ENCODE measurements around the gene ZSCAN10. TPM values are rescaled to one million over a fixed set of nuclear protein-coding genes. Genes with fewer than 3 reads are reported as not detected.

ZSCAN10 gene
- total and polyA plus RNA-seq, 7 donors = not detected

DNA sequence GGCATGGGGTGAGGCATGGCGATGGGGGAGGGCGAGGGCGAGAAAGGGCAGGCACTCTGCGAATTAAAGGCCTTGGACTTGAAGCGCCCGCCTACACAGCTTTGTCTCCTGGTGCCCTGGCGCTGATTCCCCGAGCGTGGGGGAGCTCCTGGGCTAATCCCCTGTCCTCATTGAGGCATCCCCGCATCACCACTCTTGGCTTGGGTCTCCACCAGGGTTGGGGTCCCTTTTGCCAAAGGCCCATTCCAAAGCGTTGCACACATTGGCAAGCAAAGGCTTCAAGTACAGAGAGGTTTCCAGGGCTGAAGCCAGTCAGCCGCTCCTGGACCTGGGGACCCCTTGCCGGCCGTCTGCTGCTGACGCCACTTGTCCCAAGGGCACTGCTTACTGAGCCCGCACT is 21.3 kb upstream of the ZSCAN10 start:
- WGBS, 2 donors = 95% methylated on average over 16 of the region's 16 CpGs
- Histone ChIP-seq H3K4me3 (no peak overlapping the region), H3K27ac (no peak overlapping the region), H3K36me3 (peaks cover 6 to 47% (median 24%) of the 10 kb centered on the region in 4 donors), H3K27me3 (no peaks in the 10 kb centered on the region), H3K9me3 (no peaks in the 10 kb centered on the region), H3K4me1 (peaks cover 0 to 18% (median 13%) of the 10 kb centered on the region in 4 donors)
- no peak for DNase-seq
- intact Hi-C loops (cut with DNase I) = no loop called here
- TF ChIP-seq POLR2A (IDR thresholded peaks at IDR 0.05) (no peak), POLR2AphosphoS5 (IDR thresholded peaks at IDR 0.05) (no peak), EP300 (IDR thresholded peaks at IDR 0.05) (no peak)
- TF ChIP-seq, protein P1, sequence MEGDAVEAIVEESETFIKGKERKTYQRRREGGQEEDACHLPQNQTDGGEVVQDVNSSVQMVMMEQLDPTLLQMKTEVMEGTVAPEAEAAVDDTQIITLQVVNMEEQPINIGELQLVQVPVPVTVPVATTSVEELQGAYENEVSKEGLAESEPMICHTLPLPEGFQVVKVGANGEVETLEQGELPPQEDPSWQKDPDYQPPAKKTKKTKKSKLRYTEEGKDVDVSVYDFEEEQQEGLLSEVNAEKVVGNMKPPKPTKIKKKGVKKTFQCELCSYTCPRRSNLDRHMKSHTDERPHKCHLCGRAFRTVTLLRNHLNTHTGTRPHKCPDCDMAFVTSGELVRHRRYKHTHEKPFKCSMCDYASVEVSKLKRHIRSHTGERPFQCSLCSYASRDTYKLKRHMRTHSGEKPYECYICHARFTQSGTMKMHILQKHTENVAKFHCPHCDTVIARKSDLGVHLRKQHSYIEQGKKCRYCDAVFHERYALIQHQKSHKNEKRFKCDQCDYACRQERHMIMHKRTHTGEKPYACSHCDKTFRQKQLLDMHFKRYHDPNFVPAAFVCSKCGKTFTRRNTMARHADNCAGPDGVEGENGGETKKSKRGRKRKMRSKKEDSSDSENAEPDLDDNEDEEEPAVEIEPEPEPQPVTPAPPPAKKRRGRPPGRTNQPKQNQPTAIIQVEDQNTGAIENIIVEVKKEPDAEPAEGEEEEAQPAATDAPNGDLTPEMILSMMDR (IDR thresholded peaks at IDR 0.05) = no peak

DNA sequence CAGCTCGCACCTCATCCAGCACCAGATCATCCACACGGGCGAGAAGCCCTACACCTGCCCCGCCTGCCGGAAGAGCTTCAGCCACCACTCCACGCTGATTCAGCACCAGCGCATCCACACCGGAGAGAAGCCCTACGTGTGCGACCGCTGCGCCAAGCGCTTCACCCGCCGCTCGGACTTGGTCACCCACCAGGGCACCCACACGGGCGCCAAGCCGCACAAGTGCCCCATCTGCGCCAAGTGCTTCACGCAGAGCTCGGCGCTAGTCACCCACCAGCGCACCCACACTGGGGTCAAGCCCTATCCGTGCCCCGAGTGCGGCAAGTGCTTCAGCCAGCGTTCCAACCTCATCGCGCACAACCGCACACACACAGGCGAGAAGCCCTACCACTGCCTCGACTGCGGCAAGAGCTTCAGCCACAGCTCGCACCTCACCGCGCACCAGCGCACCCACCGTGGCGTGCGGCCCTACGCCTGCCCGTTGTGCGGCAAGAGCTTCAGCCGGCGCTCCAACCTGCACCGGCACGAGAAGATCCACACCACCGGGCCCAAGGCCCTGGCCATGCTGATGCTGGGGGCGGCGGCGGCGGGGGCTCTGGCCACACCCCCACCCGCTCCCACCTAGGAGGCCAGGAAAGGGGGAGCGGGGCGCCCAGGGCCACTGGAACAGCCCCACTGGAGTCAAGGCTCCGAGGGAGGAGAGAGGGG is 20.8 kb upstream of the ZSCAN10 start:
- no peak overlapping the region for H3K27ac ChIP-seq
- TF ChIP-seq POLR2A (IDR thresholded peaks at IDR 0.05) = no peak
- TF ChIP-seq, protein P1 (IDR thresholded peaks at IDR 0.05) = no peak
- no peak for DNase-seq
- no peaks in the 10 kb centered on the region for H3K9me3 ChIP-seq
- peaks cover 0 to 15% (median 8%) of the 10 kb centered on the region in 4 donors for H3K4me1 ChIP-seq
- no peak overlapping the region for H3K4me3 ChIP-seq
- peaks cover 6 to 53% (median 26%) of the 10 kb centered on the region in 4 donors for H3K36me3 ChIP-seq
- intact Hi-C loops (cut with DNase I) = no loop called here
- H3K27me3 ChIP-seq = no peaks in the 10 kb centered on the region
- 95 to 96% methylated on average over 57 of the region's 57 CpGs for WGBS, 2 donors

DNA sequence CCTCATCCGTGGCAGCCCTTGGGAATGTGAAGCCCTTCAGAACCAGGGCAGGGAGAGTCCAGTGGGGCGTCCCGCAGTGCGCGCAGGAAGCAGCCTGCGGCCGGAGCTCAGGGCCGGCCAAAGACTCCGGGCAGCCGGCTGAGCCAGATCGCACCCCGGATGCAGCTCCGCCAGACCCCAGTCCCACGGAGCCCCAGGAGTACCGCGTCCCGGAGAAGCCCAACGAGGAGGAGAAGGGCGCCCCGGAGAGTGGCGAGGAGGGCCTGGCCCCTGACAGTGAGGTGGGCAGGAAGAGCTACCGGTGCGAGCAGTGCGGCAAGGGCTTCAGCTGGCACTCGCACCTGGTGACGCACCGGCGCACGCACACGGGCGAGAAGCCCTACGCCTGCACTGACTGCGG is 20.2 kb upstream of the ZSCAN10 start:
- no peak for TF ChIP-seq EP300 (IDR thresholded peaks at IDR 0.05)
- TF ChIP-seq POLR2A (IDR thresholded peaks at IDR 0.05) = no peak
- TF ChIP-seq, protein P1 (IDR thresholded peaks at IDR 0.05) = no peak
- no peak for TF ChIP-seq POLR2AphosphoS5 (IDR thresholded peaks at IDR 0.05)
- Histone ChIP-seq H3K4me3 (no peak overlapping the region), H3K27me3 (no peaks in the 10 kb centered on the region), H3K9me3 (no peaks in the 10 kb centered on the region), H3K27ac (no peak overlapping the region), H3K4me1 (peaks cover 0 to 16% (median 8%) of the 10 kb centered on the region in 4 donors), H3K36me3 (peaks cover 6 to 54% (median 26%) of the 10 kb centered on the region in 4 donors)
- intact Hi-C loops (cut with DNase I) = no loop called here
- 96% methylated on average over 33 of the region's 33 CpGs for WGBS, 2 donors
- DNase-seq = no peak

DNA sequence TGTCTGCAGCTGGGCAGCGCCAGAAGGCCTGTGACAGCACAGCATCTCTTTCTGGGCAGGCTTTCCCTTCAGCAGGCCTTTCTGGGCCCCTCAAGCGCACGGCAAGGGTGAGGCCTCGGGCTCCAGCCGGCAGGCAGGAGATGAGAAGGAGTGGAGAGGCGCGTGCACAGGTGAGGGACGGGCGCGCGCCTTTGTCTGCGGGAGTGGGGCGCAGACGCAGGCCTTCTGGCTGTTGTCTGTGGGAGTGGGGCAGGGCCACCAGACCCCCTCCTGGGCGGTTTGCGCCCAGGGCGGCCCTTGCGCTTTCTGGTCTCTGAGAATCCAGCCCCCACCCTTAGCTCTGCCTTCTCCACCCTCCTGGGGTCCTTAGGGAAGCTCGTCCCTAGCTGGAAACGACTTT is 19.8 kb upstream of the ZSCAN10 start:
- DNase-seq = no peak
- 95 to 96% methylated on average over 20 of the region's 20 CpGs for WGBS, 2 donors
- peaks cover 0 to 18% (median 11%) of the 10 kb centered on the region in 4 donors for H3K4me1 ChIP-seq
- TF ChIP-seq POLR2A (IDR thresholded peaks at IDR 0.05) (no peak), EP300 (IDR thresholded peaks at IDR 0.05) (no peak), POLR2AphosphoS5 (IDR thresholded peaks at IDR 0.05) (no peak)
- TF ChIP-seq, protein P1 (IDR thresholded peaks at IDR 0.05) = no peak
- intact Hi-C loops (cut with DNase I) = no loop called here
- H3K4me3 ChIP-seq = no peak overlapping the region
- peaks cover 6 to 54% (median 26%) of the 10 kb centered on the region in 4 donors for H3K36me3 ChIP-seq
- H3K9me3 ChIP-seq = no peaks in the 10 kb centered on the region
- H3K27me3 ChIP-seq = no peaks in the 10 kb centered on the region
- H3K27ac ChIP-seq = no peak overlapping the region

Data from sigmoid colon (tissue), 7 donors.